HL-60 (cell line): ENCODE measurements around the gene QRSL1.

Experiments used
- DNase-seq, 2 experiments: peaks; one replicate each; pipeline ENCODE4 v3.0.0-alpha.2; 2010 to 2020; ENCODE audit warnings: low read depth in 1 of 2, low spot score in 1 of 2
- H3K27ac ChIP-seq: fragments of 250-450 bp; sonication (Bioruptor Pico); replicated peaks from 2 replicates; pipeline ENCODE4 v1.5.1; 2020; ENCODE audit warnings: mild to moderate bottlenecking, moderate library complexity
- H3K27me3 ChIP-seq: fragments of 250-450 bp; sonication (Bioruptor Pico); 2 replicates; pipeline ENCODE4 v1.5.1; 2021; ENCODE audit warnings: mild to moderate bottlenecking, moderate library complexity; ENCODE audit not compliant: insufficient read depth, poor library complexity, severe bottlenecking
- H3K4me3 ChIP-seq: replicated peaks from 2 replicates; pipeline ENCODE4 v1.5.1; 2011; ENCODE audit warnings: mild to moderate bottlenecking, control low read depth, low read length; ENCODE audit not compliant: insufficient read depth
- CTCF ChIP-seq: IDR thresholded peaks from one replicate; pipeline ENCODE4 v1.5.1; 2011; ENCODE audit warnings: low read length, control low read depth, inconsistent platforms; ENCODE audit not compliant: insufficient read depth
- GABPA ChIP-seq: IDR thresholded peaks from 2 replicates; pipeline ENCODE4 v1.6.1; 2012; ENCODE audit warnings: low read depth
- POLR2AphosphoS5 ChIP-seq: IDR thresholded peaks from 2 replicates; pipeline ENCODE4 v1.6.1; 2012; ENCODE audit warnings: low read depth
- REST ChIP-seq: IDR thresholded peaks from 2 replicates; pipeline ENCODE4 v1.6.1; 2012; ENCODE audit warnings: low read depth; ENCODE audit not compliant: insufficient replicate concordance
- SPI1 ChIP-seq: IDR thresholded peaks from 2 replicates; pipeline ENCODE4 v1.6.1; 2012; ENCODE audit warnings: low read depth, mild to moderate bottlenecking, borderline replicate concordance

QRSL1 gene

GRCh38 chr6:106591111-106591825 lies 38.1 kb upstream of the QRSL1 start:
- no peak for DNase-seq
- no peak overlapping the region for H3K27ac ChIP-seq
- no peaks in the 10 kb centered on the region for H3K27me3 ChIP-seq
- no peak overlapping the region for H3K4me3 ChIP-seq
- TF ChIP-seq GABPA (no peak), SPI1 (no peak), REST (no peak), POLR2AphosphoS5 (no peak), CTCF (no peak)

DNA sequence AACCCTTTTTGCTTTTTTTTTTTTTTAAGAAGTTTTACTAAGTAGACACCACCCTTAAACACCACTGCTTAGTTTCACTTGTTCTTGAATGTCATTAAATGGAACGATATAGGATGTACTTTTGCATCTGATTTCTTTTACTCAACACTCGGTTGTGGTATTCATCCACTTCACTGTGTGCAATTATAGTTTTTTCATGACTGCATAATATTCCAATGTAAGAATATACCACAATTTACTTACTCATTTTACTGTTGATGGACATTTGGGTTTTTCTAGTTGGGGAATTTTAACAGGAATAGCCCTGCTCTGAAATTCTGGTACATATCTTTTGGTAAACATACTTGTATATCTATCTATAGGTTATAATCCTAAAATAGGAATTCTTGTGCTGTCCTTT lies 29.9 kb upstream of the QRSL1 start:
- no peak for TF ChIP-seq POLR2AphosphoS5
- TF ChIP-seq REST: no peak
- no peak for TF ChIP-seq CTCF
- TF ChIP-seq SPI1: no peak
- TF ChIP-seq GABPA: no peak

DNA sequence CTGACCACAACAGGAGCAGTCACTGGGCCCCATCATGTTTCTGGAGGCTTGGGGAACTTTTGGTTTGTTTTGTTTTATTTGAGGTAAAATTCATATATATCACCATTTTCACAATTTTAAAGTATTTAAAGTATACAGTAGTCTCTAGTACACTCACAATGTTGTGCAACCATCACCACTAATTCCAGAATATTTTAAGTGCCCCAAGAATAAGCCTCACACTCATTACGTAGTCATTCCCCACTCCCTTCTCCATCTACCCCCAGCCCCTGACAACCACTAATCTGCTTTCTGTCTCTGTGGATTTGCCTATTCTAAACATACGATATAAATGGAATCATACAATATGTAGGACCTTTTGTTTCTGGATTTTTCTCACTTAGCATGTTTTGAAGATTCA lies 29.0 kb upstream of the QRSL1 start:
- Histone ChIP-seq H3K27ac (no peak overlapping the region), H3K27me3 (no peaks in the 10 kb centered on the region), H3K4me3 (no peak overlapping the region)
- no peak for DNase-seq
- TF ChIP-seq SPI1 (no peak), CTCF (no peak), POLR2AphosphoS5 (no peak), REST (no peak)

More for the DNA sequence above, 29.9 kb upstream of the QRSL1 start:
- no peak overlapping the region for H3K4me3 ChIP-seq
- H3K27ac ChIP-seq: no peak overlapping the region
- H3K27me3 ChIP-seq: no peaks in the 10 kb centered on the region
- no peak for DNase-seq
